ENCODE results near the gene QSOX2.

Gene QSOX2

GRCh38 chr9:136252281-136252680 lies 6.7 kb upstream of the QSOX2 start:
- no peaks in the 10 kb centered on the region for H3K9me3 Mint-ChIP-seq (ENCODE audit: low read depth)
- H3K4me1 Mint-ChIP-seq (ENCODE audit: low read depth) = no peaks in the 10 kb centered on the region
- H3K27me3 Mint-ChIP-seq = no peaks in the 10 kb centered on the region
- no peak overlapping the region for H3K27ac Mint-ChIP-seq
- H3K36me3 Mint-ChIP-seq = no peaks in the 10 kb centered on the region
- no peak overlapping the region for H3K4me3 Mint-ChIP-seq

GRCh38 chr9:136251264-136252115 lies 5.9 kb upstream of the QSOX2 start:
- Mint-ChIP-seq H3K27ac (no peak overlapping the region), H3K27me3 (no peaks in the 10 kb centered on the region), H3K4me1 (ENCODE audit: low read depth) (no peaks in the 10 kb centered on the region), H3K9me3 (ENCODE audit: low read depth) (no peaks in the 10 kb centered on the region), H3K36me3 (no peaks in the 10 kb centered on the region), H3K4me3 (no peak overlapping the region)

DNA sequence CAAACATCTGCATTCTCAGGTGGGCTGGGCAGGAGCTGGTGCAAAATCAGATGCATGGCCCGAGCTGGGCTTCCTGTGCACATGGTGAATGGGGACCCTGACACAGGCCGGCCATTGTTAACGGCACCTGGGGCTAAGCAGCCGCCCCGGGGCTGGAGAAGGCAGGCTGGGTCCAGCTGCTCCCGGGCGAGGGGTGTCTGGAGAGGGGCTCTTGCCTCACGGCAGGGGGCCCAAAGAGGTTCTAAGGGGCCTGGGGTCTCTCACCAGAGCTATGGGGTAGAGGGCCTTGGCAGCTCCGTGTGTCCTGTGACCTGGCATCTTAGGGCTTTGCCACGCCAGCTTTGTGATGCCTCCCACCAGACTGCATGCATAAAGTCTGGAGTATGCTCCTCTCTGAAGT lies 5.1 kb upstream of the QSOX2 start:
- H3K27me3 Mint-ChIP-seq = no peaks in the 10 kb centered on the region
- no peaks in the 10 kb centered on the region for H3K9me3 Mint-ChIP-seq (ENCODE audit: low read depth)
- no peak overlapping the region for H3K4me3 Mint-ChIP-seq
- H3K36me3 Mint-ChIP-seq = no peaks in the 10 kb centered on the region
- peaks cover 3% of the 10 kb centered on the region for H3K4me1 Mint-ChIP-seq (ENCODE audit: low read depth)
- no peak overlapping the region for H3K27ac Mint-ChIP-seq

DNA sequence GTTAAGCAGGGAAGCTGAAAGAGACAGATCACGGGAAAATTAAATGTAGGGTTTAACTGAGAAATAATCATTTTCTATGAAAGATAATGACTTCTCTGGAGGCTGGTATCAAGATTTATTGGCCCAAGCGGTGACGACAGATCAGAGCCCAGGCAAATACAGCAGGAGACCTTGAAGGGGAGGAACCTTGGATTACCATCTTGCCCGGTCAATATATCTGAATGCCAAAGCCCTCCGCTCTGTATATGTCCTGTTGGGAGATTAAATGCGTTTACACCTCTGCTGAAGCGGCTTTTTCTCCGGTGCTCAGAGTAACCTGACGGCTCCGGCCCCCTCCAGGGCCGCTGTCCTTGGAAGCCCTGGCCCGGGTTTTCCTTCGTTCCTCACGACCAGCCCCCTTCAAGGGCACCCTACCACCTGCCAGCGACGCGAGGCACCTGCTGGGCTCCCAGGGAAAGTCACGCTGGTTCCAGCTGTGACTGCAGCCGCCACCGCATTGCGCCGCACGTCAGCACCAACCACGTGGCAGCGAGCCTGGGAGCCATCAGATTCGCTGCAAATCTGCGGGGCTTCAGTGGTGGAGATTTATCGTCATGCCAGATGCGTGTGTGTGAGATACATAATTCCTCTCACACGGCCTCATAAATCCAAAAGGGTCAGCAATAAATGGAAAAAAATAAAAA lies 4.4 kb upstream of the QSOX2 start:
- Mint-ChIP-seq H3K4me3 (no peak overlapping the region), H3K36me3 (no peaks in the 10 kb centered on the region)

DNA sequence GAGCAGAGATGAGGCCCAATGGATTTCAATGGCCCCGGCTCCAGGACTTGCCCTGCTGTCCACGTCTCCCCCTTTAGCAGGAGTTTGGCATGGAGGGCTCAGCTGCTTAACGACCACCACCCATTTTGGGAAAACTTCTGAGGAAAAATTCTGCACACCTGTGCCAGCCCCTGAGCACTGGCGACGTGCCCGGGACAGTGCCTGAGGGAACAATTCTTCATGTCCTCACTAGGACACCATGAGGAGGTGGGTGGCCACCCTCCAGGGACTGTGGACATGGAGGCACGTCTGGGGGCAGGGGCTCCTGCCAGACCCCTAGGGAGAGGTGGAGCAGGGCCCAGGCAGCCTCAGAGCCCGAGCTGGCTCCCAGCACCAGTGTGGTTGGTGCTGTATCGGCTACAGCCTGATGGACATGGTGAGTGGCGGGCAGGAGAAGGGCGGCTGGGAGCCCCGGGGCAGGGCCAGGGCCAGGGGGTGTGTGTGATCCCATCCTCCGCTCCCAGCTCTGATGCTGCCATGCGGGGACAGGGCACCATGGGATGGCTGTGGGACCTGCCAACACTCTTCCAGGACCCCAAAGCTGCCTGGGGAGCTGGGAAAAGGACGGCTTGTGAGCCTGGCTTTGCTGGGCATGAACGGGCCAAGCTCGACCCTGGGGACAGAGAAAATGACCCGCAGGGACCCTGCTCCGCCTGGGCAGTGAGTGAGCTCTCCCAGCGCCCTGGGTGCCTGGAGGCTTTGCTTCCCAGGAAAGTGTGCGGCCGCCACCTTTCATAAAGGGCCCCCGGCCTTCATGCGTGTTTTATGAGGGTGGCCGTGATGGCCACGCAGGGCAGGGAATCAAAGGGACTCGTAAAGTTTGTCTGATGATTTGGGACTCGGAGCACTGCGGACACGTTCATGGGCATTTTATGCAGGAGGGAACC lies 3.6 kb upstream of the QSOX2 start:
- no peak overlapping the region for H3K27ac Mint-ChIP-seq
- H3K4me1 Mint-ChIP-seq (ENCODE audit: low read depth) = peaks cover 11% of the 10 kb centered on the region
- no peaks in the 10 kb centered on the region for H3K36me3 Mint-ChIP-seq
- H3K27me3 Mint-ChIP-seq = no peaks in the 10 kb centered on the region
- H3K4me3 Mint-ChIP-seq = no peak overlapping the region
- H3K9me3 Mint-ChIP-seq (ENCODE audit: low read depth) = no peaks in the 10 kb centered on the region

More for the DNA sequence above, 4.4 kb upstream of the QSOX2 start:
- Mint-ChIP-seq H3K27ac (no peak overlapping the region), H3K9me3 (ENCODE audit: low read depth) (no peaks in the 10 kb centered on the region), H3K27me3 (no peaks in the 10 kb centered on the region), H3K4me1 (ENCODE audit: low read depth) (peaks cover 3% of the 10 kb centered on the region)

GRCh38 chr9:136247947-136248637 lies 2.5 kb upstream of the QSOX2 start:
- H3K27ac Mint-ChIP-seq = no peak overlapping the region
- no peaks in the 10 kb centered on the region for H3K27me3 Mint-ChIP-seq
- H3K4me1 Mint-ChIP-seq (ENCODE audit: low read depth) = peaks cover 22% of the 10 kb centered on the region
- no peaks in the 10 kb centered on the region for H3K9me3 Mint-ChIP-seq (ENCODE audit: low read depth)
- H3K36me3 Mint-ChIP-seq = no peaks in the 10 kb centered on the region
- H3K4me3 Mint-ChIP-seq = no peak overlapping the region

- H3K27me3 Mint-ChIP-seq = no peaks in the 10 kb centered on the region
- peak overlapping the region; percentile 7 for H3K4me3 Mint-ChIP-seq
- peaks cover 27% of the 10 kb centered on the region for H3K4me1 Mint-ChIP-seq (ENCODE audit: low read depth)
- H3K9me3 Mint-ChIP-seq (ENCODE audit: low read depth) = no peaks in the 10 kb centered on the region
- H3K27ac Mint-ChIP-seq = no peak overlapping the region
- no peaks in the 10 kb centered on the region for H3K36me3 Mint-ChIP-seq
Measured at GRCh38 chr9:136247551-136247916, 1.9 kb upstream of the QSOX2 start.

- Mint-ChIP-seq H3K27ac (no peak overlapping the region), H3K4me3 (peak overlapping the region; percentile 7), H3K9me3 (ENCODE audit: low read depth) (no peaks in the 10 kb centered on the region), H3K4me1 (ENCODE audit: low read depth) (peaks cover 29% of the 10 kb centered on the region), H3K36me3 (no peaks in the 10 kb centered on the region), H3K27me3 (no peaks in the 10 kb centered on the region)
Measured at GRCh38 chr9:136246849-136247550, 1.4 kb upstream of the QSOX2 start.

DNA sequence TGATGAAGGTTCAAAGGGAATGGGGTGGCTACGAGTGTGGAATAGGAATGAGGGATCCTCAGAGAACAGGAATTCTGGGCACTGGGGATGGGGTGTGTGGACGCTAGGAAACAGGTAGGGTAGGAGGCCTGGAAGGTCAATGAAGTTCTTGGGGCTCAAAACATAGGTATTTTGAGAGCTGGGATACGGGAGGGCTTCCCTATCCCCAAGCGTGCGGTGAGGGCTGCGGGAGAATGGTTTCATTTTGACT lies 718 bp downstream of the QSOX2 start:
- peak overlapping the region; percentile 98 for H3K27ac Mint-ChIP-seq
- H3K36me3 Mint-ChIP-seq = no peaks in the 10 kb centered on the region
- H3K4me3 Mint-ChIP-seq = peak overlapping the region; percentile 100
- H3K4me1 Mint-ChIP-seq (ENCODE audit: low read depth) = peaks cover 37% of the 10 kb centered on the region
- no peaks in the 10 kb centered on the region for H3K27me3 Mint-ChIP-seq
- no peaks in the 10 kb centered on the region for H3K9me3 Mint-ChIP-seq (ENCODE audit: low read depth)

- H3K4me1 Mint-ChIP-seq (ENCODE audit: low read depth) = peaks cover 42% of the 10 kb centered on the region
Measured at GRCh38 chr9:136244122-136244968, 1.3 kb downstream of the QSOX2 start.

GRCh38 chr9:136243631-136244030 lies 2.0 kb downstream of the QSOX2 start:
- H3K27ac Mint-ChIP-seq = peak overlapping the region; percentile 98
- H3K4me1 Mint-ChIP-seq (ENCODE audit: low read depth) = peaks cover 47% of the 10 kb centered on the region
- no peaks in the 10 kb centered on the region for H3K27me3 Mint-ChIP-seq
- H3K4me3 Mint-ChIP-seq = peak overlapping the region; percentile 100
- no peaks in the 10 kb centered on the region for H3K36me3 Mint-ChIP-seq
- H3K9me3 Mint-ChIP-seq (ENCODE audit: low read depth) = no peaks in the 10 kb centered on the region

More at GRCh38 chr9:136244122-136244968, 1.3 kb downstream of the QSOX2 start:
- H3K36me3 Mint-ChIP-seq = no peaks in the 10 kb centered on the region
- H3K9me3 Mint-ChIP-seq (ENCODE audit: low read depth) = no peaks in the 10 kb centered on the region
- H3K4me3 Mint-ChIP-seq = peak overlapping the region; percentile 100
- no peaks in the 10 kb centered on the region for H3K27me3 Mint-ChIP-seq
- H3K27ac Mint-ChIP-seq = peak overlapping the region; percentile 98

DNA sequence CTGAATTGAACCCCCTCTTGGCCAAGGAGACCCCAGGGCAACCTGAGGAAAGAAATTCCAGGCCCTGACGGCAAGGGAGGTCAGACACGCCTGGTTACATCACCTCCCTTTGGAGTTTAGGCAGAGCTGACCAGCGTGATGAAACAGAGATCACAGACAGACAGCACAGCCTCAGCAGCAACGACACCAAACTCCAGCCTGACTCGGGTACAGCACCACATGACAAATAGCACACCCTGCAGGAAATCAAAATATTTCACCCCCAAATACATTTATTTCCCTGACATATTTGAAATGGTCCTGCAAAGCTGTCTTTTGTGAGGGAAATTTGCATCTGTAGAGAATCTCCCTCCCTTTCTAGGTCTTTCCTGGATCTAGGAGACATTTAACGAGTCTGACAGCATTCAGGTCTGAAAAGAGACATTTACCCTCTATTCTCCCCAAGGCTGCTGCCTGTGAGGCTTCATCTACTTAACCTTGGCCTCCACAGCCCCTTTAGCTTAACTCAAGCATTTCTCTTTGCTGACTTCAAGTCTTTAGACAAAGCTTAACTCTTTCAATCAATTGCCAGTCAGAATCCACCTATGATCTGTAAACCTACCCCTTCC lies 2.6 kb downstream of the QSOX2 start:
- Mint-ChIP-seq H3K9me3 (ENCODE audit: low read depth) (no peaks in the 10 kb centered on the region), H3K4me3 (peak overlapping the region; percentile 100), H3K4me1 (ENCODE audit: low read depth) (peaks cover 51% of the 10 kb centered on the region), H3K36me3 (no peaks in the 10 kb centered on the region), H3K27ac (peak overlapping the region; percentile 98), H3K27me3 (no peaks in the 10 kb centered on the region)

- Mint-ChIP-seq H3K27ac (no peak overlapping the region), H3K36me3 (no peaks in the 10 kb centered on the region), H3K4me3 (no peak overlapping the region), H3K27me3 (no peaks in the 10 kb centered on the region), H3K9me3 (ENCODE audit: low read depth) (no peaks in the 10 kb centered on the region), H3K4me1 (ENCODE audit: low read depth) (peaks cover 51% of the 10 kb centered on the region)
Measured at GRCh38 chr9:136242248-136242647, 3.4 kb downstream of the QSOX2 start.

Data from activated naive CD8-positive, alpha-beta T cell (primary cell).